Breast epithelium (tissue), 3 donors: ENCODE results near the gene COL5A1.

ENCODE experiments used
- POLR2A ChIP-seq: fragments of 450-650 bp; IDR thresholded peaks from one replicate; pipeline ENCODE4 v1.6.1; 2016; ENCODE audit warnings: antibody characterized with exemption, mild to moderate bottlenecking, moderate library complexity
- TF ChIP-seq, protein P1 (sequence below), 3 donors: fragments of 450-650 bp; IDR thresholded peaks; one replicate each; pipeline ENCODE4 v1.5.1; 2016 to 2017; ENCODE audit warnings: antibody characterized with exemption in 3 of 3, mild to moderate bottlenecking in 3 of 3, moderate library complexity in 3 of 3

DNA sequence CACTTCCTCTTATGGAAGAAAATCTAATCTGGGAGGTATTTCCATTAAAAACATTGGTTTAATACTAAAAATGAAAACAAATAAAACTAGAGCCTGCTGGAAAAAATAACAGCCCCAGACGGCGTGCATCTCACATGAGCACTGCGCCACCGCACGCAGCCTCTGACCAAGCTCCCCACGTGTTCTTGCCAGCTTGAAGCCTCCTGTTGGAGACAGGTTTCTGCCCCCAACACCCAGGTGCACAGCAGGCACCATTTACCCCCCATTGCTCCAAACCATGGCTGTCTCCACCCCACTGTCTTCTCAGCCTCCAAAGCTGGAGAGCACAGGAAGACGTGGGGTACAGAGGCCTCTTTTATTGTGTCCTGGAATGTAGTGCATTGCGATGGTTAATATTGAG, 10.7 kb upstream of the COL5A1 start:
- TF ChIP-seq, protein P1, sequence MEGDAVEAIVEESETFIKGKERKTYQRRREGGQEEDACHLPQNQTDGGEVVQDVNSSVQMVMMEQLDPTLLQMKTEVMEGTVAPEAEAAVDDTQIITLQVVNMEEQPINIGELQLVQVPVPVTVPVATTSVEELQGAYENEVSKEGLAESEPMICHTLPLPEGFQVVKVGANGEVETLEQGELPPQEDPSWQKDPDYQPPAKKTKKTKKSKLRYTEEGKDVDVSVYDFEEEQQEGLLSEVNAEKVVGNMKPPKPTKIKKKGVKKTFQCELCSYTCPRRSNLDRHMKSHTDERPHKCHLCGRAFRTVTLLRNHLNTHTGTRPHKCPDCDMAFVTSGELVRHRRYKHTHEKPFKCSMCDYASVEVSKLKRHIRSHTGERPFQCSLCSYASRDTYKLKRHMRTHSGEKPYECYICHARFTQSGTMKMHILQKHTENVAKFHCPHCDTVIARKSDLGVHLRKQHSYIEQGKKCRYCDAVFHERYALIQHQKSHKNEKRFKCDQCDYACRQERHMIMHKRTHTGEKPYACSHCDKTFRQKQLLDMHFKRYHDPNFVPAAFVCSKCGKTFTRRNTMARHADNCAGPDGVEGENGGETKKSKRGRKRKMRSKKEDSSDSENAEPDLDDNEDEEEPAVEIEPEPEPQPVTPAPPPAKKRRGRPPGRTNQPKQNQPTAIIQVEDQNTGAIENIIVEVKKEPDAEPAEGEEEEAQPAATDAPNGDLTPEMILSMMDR (IDR thresholded peaks at IDR 0.05): no peak
- no peak for TF ChIP-seq POLR2A
